ENCODE measurements around the gene LONRF3. TPM values are rescaled to one million over a fixed set of nuclear protein-coding genes. Genes with fewer than 3 reads are reported as not detected.
"Not testable (repeated sequence)": the region's sequence is repeated elsewhere in the genome, so short reads cannot be mapped to it uniquely, and the experiment has no call there.

LONRF3 gene
- total RNA-seq, 1 donor from 2014 or later: not detected

DNA sequence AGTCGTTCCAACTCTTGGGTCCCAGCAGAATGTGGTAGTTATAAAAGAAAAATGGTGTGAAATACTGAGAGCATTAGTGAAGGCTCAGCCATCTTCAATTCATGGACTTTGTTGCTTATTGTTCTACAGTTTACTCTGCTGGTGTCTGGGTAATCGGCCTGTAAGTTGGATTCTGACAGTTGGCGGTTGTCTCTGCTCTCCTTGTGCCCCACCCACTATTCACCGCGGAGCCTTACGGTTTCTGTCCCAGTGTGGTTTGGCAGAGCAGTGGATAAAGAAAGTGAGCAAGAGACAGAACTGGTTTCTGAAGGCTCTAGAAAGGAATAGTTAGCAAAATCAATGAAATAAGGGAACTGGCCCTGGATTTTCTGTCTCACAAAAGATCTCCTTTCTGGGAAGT lies 9.1 kb downstream of the LONRF3 start:
- H3K27ac Mint-ChIP-seq (ENCODE audit: unreplicated experiment): no peak overlapping the region
- H3K27me3 Mint-ChIP-seq (ENCODE audit: unreplicated experiment): peaks cover 4% of the 10 kb centered on the region
- TF ChIP-seq, protein P1, sequence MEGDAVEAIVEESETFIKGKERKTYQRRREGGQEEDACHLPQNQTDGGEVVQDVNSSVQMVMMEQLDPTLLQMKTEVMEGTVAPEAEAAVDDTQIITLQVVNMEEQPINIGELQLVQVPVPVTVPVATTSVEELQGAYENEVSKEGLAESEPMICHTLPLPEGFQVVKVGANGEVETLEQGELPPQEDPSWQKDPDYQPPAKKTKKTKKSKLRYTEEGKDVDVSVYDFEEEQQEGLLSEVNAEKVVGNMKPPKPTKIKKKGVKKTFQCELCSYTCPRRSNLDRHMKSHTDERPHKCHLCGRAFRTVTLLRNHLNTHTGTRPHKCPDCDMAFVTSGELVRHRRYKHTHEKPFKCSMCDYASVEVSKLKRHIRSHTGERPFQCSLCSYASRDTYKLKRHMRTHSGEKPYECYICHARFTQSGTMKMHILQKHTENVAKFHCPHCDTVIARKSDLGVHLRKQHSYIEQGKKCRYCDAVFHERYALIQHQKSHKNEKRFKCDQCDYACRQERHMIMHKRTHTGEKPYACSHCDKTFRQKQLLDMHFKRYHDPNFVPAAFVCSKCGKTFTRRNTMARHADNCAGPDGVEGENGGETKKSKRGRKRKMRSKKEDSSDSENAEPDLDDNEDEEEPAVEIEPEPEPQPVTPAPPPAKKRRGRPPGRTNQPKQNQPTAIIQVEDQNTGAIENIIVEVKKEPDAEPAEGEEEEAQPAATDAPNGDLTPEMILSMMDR (IDR thresholded peaks at IDR 0.05): no peak
- no peaks in the 10 kb centered on the region for H3K9me3 Mint-ChIP-seq (ENCODE audit: unreplicated experiment)
- H3K36me3 Mint-ChIP-seq (ENCODE audit: unreplicated experiment): no peaks in the 10 kb centered on the region
- no peak overlapping the region for H3K4me3 Mint-ChIP-seq (ENCODE audit: unreplicated experiment)
- no peaks in the 10 kb centered on the region for H3K4me1 Mint-ChIP-seq (ENCODE audit: unreplicated experiment)
- no peak for DNase-seq (ENCODE audit: extremely low spot score, unreplicated experiment)

DNA sequence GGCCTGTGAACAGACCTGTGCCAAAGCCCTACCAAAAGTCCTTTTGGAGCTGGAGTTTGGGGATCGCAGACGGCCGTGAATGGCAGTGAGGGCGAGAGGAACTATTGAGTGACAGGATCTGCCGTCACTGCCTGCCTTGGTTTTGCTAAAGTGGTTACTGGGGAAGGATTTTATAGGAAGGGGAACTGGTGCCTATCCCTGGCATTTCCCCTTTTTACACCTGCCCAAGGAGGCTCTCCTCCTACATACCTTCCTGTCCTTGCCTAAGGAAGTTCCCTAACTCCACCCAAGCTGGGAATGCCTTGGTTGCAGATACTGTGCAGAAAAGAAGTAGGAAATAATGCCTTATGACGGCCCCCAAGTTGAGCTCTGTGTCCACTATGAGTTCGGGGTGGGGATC lies 14.5 kb downstream of the LONRF3 start:
- peaks cover 9% of the 10 kb centered on the region for H3K9me3 Mint-ChIP-seq (ENCODE audit: unreplicated experiment)
- H3K27me3 Mint-ChIP-seq (ENCODE audit: unreplicated experiment): peaks cover 4% of the 10 kb centered on the region
- H3K36me3 Mint-ChIP-seq (ENCODE audit: unreplicated experiment): no peaks in the 10 kb centered on the region
- no peak for DNase-seq (ENCODE audit: extremely low spot score, unreplicated experiment)
- H3K4me1 Mint-ChIP-seq (ENCODE audit: unreplicated experiment): no peaks in the 10 kb centered on the region
- TF ChIP-seq, protein P1 (IDR thresholded peaks at IDR 0.05): no peak
- no peak overlapping the region for H3K4me3 Mint-ChIP-seq (ENCODE audit: unreplicated experiment)
- no peak overlapping the region for H3K27ac Mint-ChIP-seq (ENCODE audit: unreplicated experiment)

DNA sequence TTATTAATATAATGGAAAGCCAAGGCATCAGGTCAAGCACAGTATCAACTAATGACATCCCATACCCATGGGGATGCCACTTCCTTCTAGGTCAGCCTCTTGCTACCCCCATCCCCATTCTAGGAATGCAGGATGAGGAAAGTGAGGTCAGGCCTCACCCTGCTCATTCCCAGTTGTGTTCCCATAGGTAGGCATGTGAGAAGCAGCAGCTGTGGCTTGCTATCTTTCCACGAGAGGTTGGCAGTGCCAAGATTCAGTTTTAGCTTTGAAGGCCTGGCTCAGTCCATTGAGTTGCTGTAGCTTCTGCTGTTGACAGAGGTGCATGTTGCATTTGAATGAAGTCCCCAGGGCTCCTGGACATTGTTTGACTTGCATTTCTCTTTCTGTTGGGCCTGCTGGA lies 15.5 kb downstream of the LONRF3 start:
- peaks cover 9% of the 10 kb centered on the region for H3K9me3 Mint-ChIP-seq (ENCODE audit: unreplicated experiment)
- H3K36me3 Mint-ChIP-seq (ENCODE audit: unreplicated experiment): no peaks in the 10 kb centered on the region
- no peaks in the 10 kb centered on the region for H3K4me1 Mint-ChIP-seq (ENCODE audit: unreplicated experiment)
- TF ChIP-seq, protein P1 (IDR thresholded peaks at IDR 0.05): no peak
- no peak overlapping the region for H3K4me3 Mint-ChIP-seq (ENCODE audit: unreplicated experiment)
- DNase-seq (ENCODE audit: extremely low spot score, unreplicated experiment): no peak
- H3K27me3 Mint-ChIP-seq (ENCODE audit: unreplicated experiment): peaks cover 4% of the 10 kb centered on the region
- no peak overlapping the region for H3K27ac Mint-ChIP-seq (ENCODE audit: unreplicated experiment)

DNA sequence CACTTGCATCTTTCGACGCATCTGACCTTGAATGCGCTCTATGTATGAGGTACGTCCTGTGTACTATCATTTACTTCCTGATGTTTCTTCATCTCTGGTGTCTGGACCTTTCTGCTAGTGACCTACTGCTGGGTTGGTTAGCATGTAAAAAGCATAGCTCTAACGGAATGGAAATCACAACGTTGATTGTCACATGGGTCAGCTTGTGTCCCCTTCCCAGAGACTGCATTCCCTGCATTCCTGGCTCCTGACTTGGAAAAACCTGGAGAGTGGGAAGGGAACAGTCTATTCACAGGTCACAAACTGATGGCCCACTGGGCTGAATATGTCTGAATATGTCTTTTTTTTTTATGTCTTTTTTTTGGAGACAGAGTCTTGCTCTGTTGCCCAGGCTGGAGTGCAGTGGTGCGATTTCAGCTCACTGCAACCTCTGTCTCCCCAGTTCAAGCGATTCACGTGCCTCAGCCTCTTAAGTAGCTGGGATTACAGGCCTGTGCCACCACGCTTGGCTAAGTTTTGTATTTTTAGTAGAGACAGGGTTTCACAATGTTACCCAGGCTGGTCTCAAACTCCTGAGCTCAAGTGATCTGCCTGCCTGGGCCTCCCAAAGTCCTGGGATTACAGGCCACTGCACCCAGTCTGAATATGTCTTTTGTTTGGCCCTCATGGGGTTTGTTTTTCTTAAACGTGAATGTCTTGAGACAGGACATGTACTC lies 16.3 kb downstream of the LONRF3 start:
- TF ChIP-seq, protein P1 (IDR thresholded peaks at IDR 0.05): no peak
- no peak overlapping the region for H3K4me3 Mint-ChIP-seq (ENCODE audit: unreplicated experiment)
- no peak for DNase-seq (ENCODE audit: extremely low spot score, unreplicated experiment)
- H3K27me3 Mint-ChIP-seq (ENCODE audit: unreplicated experiment): peaks cover 10% of the 10 kb centered on the region
- no peak overlapping the region for H3K27ac Mint-ChIP-seq (ENCODE audit: unreplicated experiment)
- peaks cover 9% of the 10 kb centered on the region for H3K9me3 Mint-ChIP-seq (ENCODE audit: unreplicated experiment)
- H3K36me3 Mint-ChIP-seq (ENCODE audit: unreplicated experiment): no peaks in the 10 kb centered on the region
- H3K4me1 Mint-ChIP-seq (ENCODE audit: unreplicated experiment): no peaks in the 10 kb centered on the region

DNA sequence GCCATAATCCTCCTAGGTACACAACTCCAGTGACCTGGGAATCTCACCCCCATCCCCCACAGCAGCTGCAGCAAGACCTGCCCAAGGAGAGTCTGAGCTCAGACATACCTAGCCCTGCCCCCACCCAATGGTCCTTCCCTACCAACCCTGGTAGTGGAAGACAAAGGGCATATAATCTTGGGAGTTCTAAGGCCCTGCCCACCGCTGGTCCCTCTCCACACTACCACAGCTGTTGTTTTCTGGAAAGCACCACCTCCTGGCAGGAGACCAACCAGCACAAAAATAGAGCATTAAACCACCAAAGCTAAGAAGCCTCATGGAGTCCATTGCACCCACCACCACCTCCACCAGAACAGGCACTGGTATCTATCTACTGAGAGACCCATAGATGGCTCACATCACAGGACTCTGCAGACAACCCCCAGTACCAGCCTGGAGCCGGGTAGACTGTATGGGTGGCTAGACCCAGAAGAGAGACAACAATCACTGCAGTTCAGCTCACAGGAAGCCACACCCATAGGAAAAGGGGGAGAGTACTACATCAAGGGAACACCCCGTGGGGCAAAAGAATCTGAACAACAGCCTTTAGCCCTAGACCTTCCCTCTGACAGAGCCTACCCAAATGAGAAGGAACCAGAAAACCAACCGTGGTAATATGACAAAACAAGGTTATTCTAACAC lies 18.2 kb downstream of the LONRF3 start:
- Mint-ChIP-seq H3K27me3 (ENCODE audit: unreplicated experiment) (peaks cover 14% of the 10 kb centered on the region), H3K9me3 (ENCODE audit: unreplicated experiment) (peaks cover 17% of the 10 kb centered on the region)
- not testable (repeated sequence) for H3K4me1 Mint-ChIP-seq (ENCODE audit: unreplicated experiment); H3K36me3 Mint-ChIP-seq (ENCODE audit: unreplicated experiment); H3K27ac Mint-ChIP-seq (ENCODE audit: unreplicated experiment); H3K4me3 Mint-ChIP-seq (ENCODE audit: unreplicated experiment); DNase-seq (ENCODE audit: extremely low spot score, unreplicated experiment)

All from osteocyte (in vitro differentiated cells).